Astrocyte (in vitro differentiated cells and primary cell): ENCODE data around the gene KCNB1. TPM values are rescaled to one million over a fixed set of nuclear protein-coding genes. Genes with fewer than 3 reads are reported as not detected.

Experiments used
- DNase-seq: peaks from one replicate; pipeline ENCODE4 v3.0.0-alpha.2; 2010; ENCODE audit warnings: low read depth
- FAIRE-seq: peaks from 2 replicates; lab custom pipeline; 2011; peaks lifted over from hg19 to GRCh38; lab: Jason Lieb, UNC
- H2AFZ ChIP-seq: 2 replicates; pipeline ENCODE4 v1.6.0; 2012; ENCODE audit warnings: low read depth, low read length, inconsistent platforms
- H3K27ac ChIP-seq: 2 replicates; pipeline ENCODE4 v1.5.1; 2011; ENCODE audit warnings: low read depth, low read length, inconsistent platforms
- H3K27me3 ChIP-seq: 2 replicates; pipeline ENCODE4 v1.6.0; 2011; ENCODE audit warnings: low read length, inconsistent platforms; ENCODE audit not compliant: insufficient read depth
- H3K36me3 ChIP-seq: 2 replicates; pipeline ENCODE4 v1.5.1; 2011; ENCODE audit warnings: low read length, inconsistent platforms; ENCODE audit not compliant: insufficient read depth
- H3K4me1 ChIP-seq: 2 replicates; pipeline ENCODE4 v1.5.1; 2011; ENCODE audit warnings: low read length, inconsistent platforms; ENCODE audit not compliant: insufficient read depth
- H3K4me2 ChIP-seq: 2 replicates; pipeline ENCODE4 v1.6.0; 2012; ENCODE audit warnings: low read length, inconsistent platforms
- H3K4me3 ChIP-seq: 2 replicates; pipeline ENCODE4 v1.5.1; 2011; ENCODE audit warnings: low read depth, mild to moderate bottlenecking, low read length, inconsistent platforms; ENCODE audit not compliant: insufficient read depth
- H3K79me2 ChIP-seq: 2 replicates; pipeline ENCODE4 v1.6.0; 2012; ENCODE audit warnings: mild to moderate bottlenecking, low read length, inconsistent platforms; ENCODE audit not compliant: insufficient read depth
- H3K9ac ChIP-seq: 2 replicates; pipeline ENCODE4 v1.6.0; 2012; ENCODE audit warnings: mild to moderate bottlenecking, low read length, inconsistent platforms
- H3K9me3 ChIP-seq: 2 replicates; pipeline ENCODE4 v1.5.1; 2012; ENCODE audit warnings: low read depth, mild to moderate bottlenecking, low read length, inconsistent platforms; ENCODE audit not compliant: insufficient read depth
- H4K20me1 ChIP-seq: 2 replicates; pipeline ENCODE4 v1.6.0; 2012; ENCODE audit warnings: low read length, inconsistent platforms; ENCODE audit not compliant: insufficient read depth
- H3K27ac Mint-ChIP-seq: one replicate; pipeline ENCODE4 v1.8.0; 2021; ENCODE audit warnings: mild to moderate bottlenecking, mixed read lengths; ENCODE audit not compliant: unreplicated experiment
- H3K27me3 Mint-ChIP-seq: one replicate; pipeline ENCODE4 v1.8.0; 2021; ENCODE audit warnings: low read depth, mixed read lengths; ENCODE audit not compliant: unreplicated experiment
- H3K36me3 Mint-ChIP-seq: one replicate; pipeline ENCODE4 v1.8.0; 2021; ENCODE audit warnings: low read depth, mixed read lengths; ENCODE audit not compliant: unreplicated experiment
- H3K4me1 Mint-ChIP-seq: one replicate; pipeline ENCODE4 v1.8.0; 2021; ENCODE audit warnings: low read depth, mixed read lengths; ENCODE audit not compliant: unreplicated experiment
- H3K4me3 Mint-ChIP-seq: one replicate; pipeline ENCODE4 v1.8.0; 2021; ENCODE audit warnings: mild to moderate bottlenecking, moderate library complexity, mixed read lengths; ENCODE audit not compliant: unreplicated experiment
- H3K9me3 Mint-ChIP-seq: one replicate; pipeline ENCODE4 v1.8.0; 2021; ENCODE audit warnings: mild to moderate bottlenecking, mixed read lengths; ENCODE audit not compliant: unreplicated experiment
- EZH2 ChIP-seq: IDR thresholded peaks from 2 replicates; pipeline ENCODE4 v1.6.1; 2012; ENCODE audit warnings: mild to moderate bottlenecking, low read length, inconsistent platforms; ENCODE audit not compliant: insufficient read depth
- total RNA-seq: library from RNA; stranded (reverse); gene quantifications from 2 replicates; pipeline ENCODE4 v1.2.1, GENCODE V29; 2021
- TF ChIP-seq, protein P1 (sequence below): IDR thresholded peaks from 2 replicates; pipeline ENCODE4 v1.5.1; 2011; ENCODE audit warnings: low read depth, mild to moderate bottlenecking, inconsistent platforms, low read length, moderate library complexity; ENCODE audit not compliant: insufficient read depth

KCNB1 gene
- total RNA-seq, 1 donor from 2014 or later = 0.48 TPM

DNA sequence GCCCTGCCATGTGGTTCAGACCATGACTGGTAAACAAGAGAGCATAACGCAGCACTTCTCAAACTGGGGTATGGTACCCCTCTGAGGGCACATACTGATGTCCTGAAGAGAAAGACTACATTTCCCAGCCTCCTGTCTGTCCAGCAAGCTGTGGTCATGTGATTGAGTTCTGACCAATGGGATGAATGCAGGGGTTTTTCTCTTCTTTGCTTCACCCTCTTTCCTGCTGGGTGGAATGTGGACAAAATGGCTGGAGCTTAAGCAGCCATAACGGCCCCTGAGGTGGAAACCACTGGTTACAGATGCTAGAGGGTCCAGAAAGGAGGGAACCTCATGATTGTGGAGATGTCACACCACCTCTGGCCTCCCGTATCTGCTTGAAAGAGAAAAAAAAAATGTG lies 19.4 kb upstream of the KCNB1 start:
- Mint-ChIP-seq H3K4me3 (no peak overlapping the region), H3K9me3 (peaks cover 5% of the 10 kb centered on the region), H3K36me3 (no peaks in the 10 kb centered on the region), H3K27ac (no peak overlapping the region), H3K27me3 (peaks cover 12% of the 10 kb centered on the region), H3K4me1 (peaks cover 4% of the 10 kb centered on the region)
- no peaks in the 10 kb centered on the region for H3K79me2 ChIP-seq
- no peak overlapping the region for H3K27ac ChIP-seq
- DNase-seq (peak; percentile 31), FAIRE-seq (no peak)
- H3K36me3 ChIP-seq = no peaks in the 10 kb centered on the region
- TF ChIP-seq, protein P1, sequence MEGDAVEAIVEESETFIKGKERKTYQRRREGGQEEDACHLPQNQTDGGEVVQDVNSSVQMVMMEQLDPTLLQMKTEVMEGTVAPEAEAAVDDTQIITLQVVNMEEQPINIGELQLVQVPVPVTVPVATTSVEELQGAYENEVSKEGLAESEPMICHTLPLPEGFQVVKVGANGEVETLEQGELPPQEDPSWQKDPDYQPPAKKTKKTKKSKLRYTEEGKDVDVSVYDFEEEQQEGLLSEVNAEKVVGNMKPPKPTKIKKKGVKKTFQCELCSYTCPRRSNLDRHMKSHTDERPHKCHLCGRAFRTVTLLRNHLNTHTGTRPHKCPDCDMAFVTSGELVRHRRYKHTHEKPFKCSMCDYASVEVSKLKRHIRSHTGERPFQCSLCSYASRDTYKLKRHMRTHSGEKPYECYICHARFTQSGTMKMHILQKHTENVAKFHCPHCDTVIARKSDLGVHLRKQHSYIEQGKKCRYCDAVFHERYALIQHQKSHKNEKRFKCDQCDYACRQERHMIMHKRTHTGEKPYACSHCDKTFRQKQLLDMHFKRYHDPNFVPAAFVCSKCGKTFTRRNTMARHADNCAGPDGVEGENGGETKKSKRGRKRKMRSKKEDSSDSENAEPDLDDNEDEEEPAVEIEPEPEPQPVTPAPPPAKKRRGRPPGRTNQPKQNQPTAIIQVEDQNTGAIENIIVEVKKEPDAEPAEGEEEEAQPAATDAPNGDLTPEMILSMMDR = no peak
- no peak for TF ChIP-seq EZH2
- H3K9ac ChIP-seq = no peak overlapping the region
- H3K4me3 ChIP-seq = no peak overlapping the region
- peaks cover 4% of the 10 kb centered on the region for H3K4me1 ChIP-seq
- peaks cover 30% of the 10 kb centered on the region for H3K27me3 ChIP-seq
- no peaks in the 10 kb centered on the region for H3K9me3 ChIP-seq
- H2AFZ ChIP-seq = no peak overlapping the region
- no peaks in the 10 kb centered on the region for H4K20me1 ChIP-seq
- H3K4me2 ChIP-seq = no peak overlapping the region

DNA sequence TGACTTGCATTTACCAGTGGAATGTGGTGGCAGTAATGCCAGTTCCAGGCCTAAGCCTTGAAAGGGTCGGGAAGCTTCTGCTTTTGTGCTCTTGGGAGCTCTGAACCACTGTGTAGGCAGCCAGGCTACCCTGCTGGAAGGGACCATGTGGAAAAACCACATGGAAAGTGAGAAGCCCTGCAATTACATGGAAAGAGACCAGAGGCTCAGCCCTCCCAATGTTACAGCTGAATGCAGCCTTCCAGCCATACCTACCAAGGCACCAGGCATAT lies 14.9 kb upstream of the KCNB1 start:
- TF ChIP-seq EZH2 = no peak
- TF ChIP-seq, protein P1 = no peak
- peaks cover 23% of the 10 kb centered on the region for H3K27me3 ChIP-seq
- no peak overlapping the region for H3K9ac ChIP-seq
- Mint-ChIP-seq H3K4me1 (no peaks in the 10 kb centered on the region), H3K4me3 (no peak overlapping the region), H3K9me3 (peaks cover 5% of the 10 kb centered on the region), H3K36me3 (no peaks in the 10 kb centered on the region), H3K27ac (no peak overlapping the region), H3K27me3 (peaks cover 30% of the 10 kb centered on the region)
- no peak overlapping the region for H3K4me2 ChIP-seq
- H3K4me3 ChIP-seq = no peak overlapping the region
- DNase-seq (no peak), FAIRE-seq (no peak)
- no peaks in the 10 kb centered on the region for H3K4me1 ChIP-seq
- H4K20me1 ChIP-seq = no peaks in the 10 kb centered on the region
- no peaks in the 10 kb centered on the region for H3K36me3 ChIP-seq
- H3K9me3 ChIP-seq = no peaks in the 10 kb centered on the region
- no peaks in the 10 kb centered on the region for H3K79me2 ChIP-seq
- H2AFZ ChIP-seq = no peak overlapping the region
- no peak overlapping the region for H3K27ac ChIP-seq

GRCh38 chr20:49496553-49497397 lies 14.3 kb upstream of the KCNB1 start:
- H3K4me2 ChIP-seq = no peak overlapping the region
- no peaks in the 10 kb centered on the region for H4K20me1 ChIP-seq
- Mint-ChIP-seq H3K36me3 (no peaks in the 10 kb centered on the region), H3K4me1 (no peaks in the 10 kb centered on the region), H3K9me3 (peaks cover 5% of the 10 kb centered on the region), H3K4me3 (no peak overlapping the region), H3K27ac (no peak overlapping the region), H3K27me3 (peaks cover 30% of the 10 kb centered on the region)
- DNase-seq (no peak), FAIRE-seq (no peak)
- no peaks in the 10 kb centered on the region for H3K79me2 ChIP-seq
- H3K4me3 ChIP-seq = no peak overlapping the region
- H3K27me3 ChIP-seq = peaks cover 23% of the 10 kb centered on the region
- H2AFZ ChIP-seq = no peak overlapping the region
- H3K4me1 ChIP-seq = no peaks in the 10 kb centered on the region
- H3K36me3 ChIP-seq = no peaks in the 10 kb centered on the region
- H3K27ac ChIP-seq = no peak overlapping the region
- H3K9me3 ChIP-seq = no peaks in the 10 kb centered on the region
- H3K9ac ChIP-seq = no peak overlapping the region
- TF ChIP-seq EZH2 = no peak
- TF ChIP-seq, protein P1 = no peak
